H9 (cell line): ENCODE data around the gene PTRH1. TPM values are rescaled to one million over a fixed set of nuclear protein-coding genes. Genes with fewer than 3 reads are reported as not detected.

ENCODE experiments used
- DNase-seq: peaks from one replicate; pipeline ENCODE4 v3.0.0-alpha.2; 2017
- H2AFZ ChIP-seq: one replicate; pipeline ENCODE4 v1.6.1; 2013; ENCODE audit warnings: mild to moderate bottlenecking, low read length, control low read depth, moderate library complexity
- H2AK5ac ChIP-seq: 2 replicates; pipeline ENCODE4 v1.6.1; 2013; ENCODE audit warnings: low read length, control low read depth, mixed read lengths; ENCODE audit not compliant: insufficient read length
- H2BK120ac ChIP-seq: one replicate; pipeline ENCODE4 v1.6.1; 2013; ENCODE audit warnings: low read depth, mild to moderate bottlenecking, low read length, control low read depth, inconsistent platforms; ENCODE audit not compliant: poor library complexity, severe bottlenecking
- H2BK12ac ChIP-seq: 2 replicates; pipeline ENCODE4 v1.6.1; 2013; ENCODE audit warnings: low read length, control low read depth, mixed read lengths, low read depth; ENCODE audit not compliant: insufficient read length
- H2BK15ac ChIP-seq: 2 replicates; pipeline ENCODE4 v1.6.1; 2013; ENCODE audit warnings: low read depth, low read length, control low read depth
- H2BK20ac ChIP-seq: one replicate; pipeline ENCODE4 v1.6.1; 2013; ENCODE audit warnings: low read depth, mild to moderate bottlenecking, low read length, control low read depth, inconsistent platforms; ENCODE audit not compliant: poor library complexity, severe bottlenecking
- H2BK5ac ChIP-seq: 2 replicates; pipeline ENCODE4 v1.6.1; 2013; ENCODE audit warnings: low read length, control low read depth, mixed read lengths; ENCODE audit not compliant: insufficient read length
- H3K14ac ChIP-seq: 2 replicates; pipeline ENCODE4 v1.6.1; 2013; ENCODE audit warnings: low read length, control low read depth; ENCODE audit not compliant: insufficient read depth
- H3K18ac ChIP-seq: 2 replicates; pipeline ENCODE4 v1.6.1; 2013; ENCODE audit warnings: low read depth, mild to moderate bottlenecking, mixed read lengths, low read length, control low read depth; ENCODE audit not compliant: insufficient read length
- H3K23ac ChIP-seq: 2 replicates; pipeline ENCODE4 v1.6.1; 2013; ENCODE audit warnings: low read length, control low read depth, mixed read lengths, low read depth; ENCODE audit not compliant: insufficient read length
- H3K23me2 ChIP-seq: 2 replicates; pipeline ENCODE4 v1.6.1; 2013; ENCODE audit warnings: low read depth, mild to moderate bottlenecking, mixed read lengths, low read length, control low read depth; ENCODE audit not compliant: insufficient read length, poor library complexity, severe bottlenecking
- H3K27ac ChIP-seq: 2 replicates; pipeline ENCODE4 v1.5.1; 2013; ENCODE audit warnings: low read length, control low read depth, mixed read lengths, low read depth; ENCODE audit not compliant: insufficient read length
- H3K27me3 ChIP-seq: 2 replicates; pipeline ENCODE4 v1.6.1; 2013; ENCODE audit warnings: low read length, control low read depth, inconsistent platforms; ENCODE audit not compliant: insufficient read depth
- H3K4ac ChIP-seq: 2 replicates; pipeline ENCODE4 v1.6.1; 2013; ENCODE audit warnings: low read depth, mild to moderate bottlenecking, control low read depth, inconsistent platforms, low read length, moderate library complexity
- H3K4me1 ChIP-seq: 2 replicates; pipeline ENCODE4 v1.6.1; 2013; ENCODE audit warnings: low read length, control low read depth, inconsistent platforms; ENCODE audit not compliant: insufficient read depth
- H3K4me2 ChIP-seq: 2 replicates; pipeline ENCODE4 v1.6.1; 2013; ENCODE audit warnings: low read length, control low read depth, mixed read lengths; ENCODE audit not compliant: insufficient read length, insufficient read depth
- H3K56ac ChIP-seq: 2 replicates; pipeline ENCODE4 v1.6.1; 2013; ENCODE audit warnings: low read depth, mild to moderate bottlenecking, mixed read lengths, low read length, control low read depth; ENCODE audit not compliant: insufficient read length
- H3K79me1 ChIP-seq: 2 replicates; pipeline ENCODE4 v1.6.1; 2013; ENCODE audit warnings: low read depth, mild to moderate bottlenecking, moderate library complexity, low read length, control low read depth, inconsistent platforms; ENCODE audit not compliant: insufficient read depth, poor library complexity, severe bottlenecking
- H3K79me2 ChIP-seq: 2 replicates; pipeline ENCODE4 v1.6.1; 2013; ENCODE audit warnings: low read length, control low read depth, inconsistent platforms; ENCODE audit not compliant: insufficient read depth
- H3K9ac ChIP-seq: 2 replicates; pipeline ENCODE4 v1.6.1; 2013; ENCODE audit warnings: low read length, control low read depth, mixed read lengths; ENCODE audit not compliant: insufficient read length; ENCODE audit errors: extremely low read depth
- H3K9me3 ChIP-seq: one replicate; pipeline ENCODE4 v1.6.1; 2013; ENCODE audit warnings: low read depth, low read length, inconsistent platforms; ENCODE audit not compliant: control insufficient read depth
- H3T11ph ChIP-seq: one replicate; pipeline ENCODE4 v1.6.1; 2013; ENCODE audit warnings: mild to moderate bottlenecking, low read length, control low read depth, inconsistent platforms
- H4K20me1 ChIP-seq: one replicate; pipeline ENCODE4 v1.6.1; 2013; ENCODE audit not compliant: control insufficient read depth, insufficient read length, insufficient read depth
- H4K5ac ChIP-seq: 2 replicates; pipeline ENCODE4 v1.6.1; 2013; ENCODE audit warnings: low read depth, mild to moderate bottlenecking, mixed read lengths, low read length, control low read depth; ENCODE audit not compliant: insufficient read length
- H4K8ac ChIP-seq: replicated peaks from 2 replicates; pipeline ENCODE4 v1.6.1; 2013; ENCODE audit warnings: low read length, control low read depth, mixed read lengths, low read depth; ENCODE audit not compliant: insufficient read length
- H4K91ac ChIP-seq: 2 replicates; pipeline ENCODE4 v1.6.1; 2013; ENCODE audit warnings: low read depth, mild to moderate bottlenecking, moderate library complexity, mixed read lengths, low read length, control low read depth; ENCODE audit not compliant: insufficient read length
- H3K27ac Mint-ChIP-seq, 3 experiments: 2 replicates in 2 of 3; 3 replicates in 1 of 3; pipeline ENCODE4 v1.8.0; 2020 to 2021; ENCODE audit warnings: mixed read lengths in 3 of 3, mild to moderate bottlenecking in 1 of 3, moderate library complexity in 1 of 3
- H3K27me3 Mint-ChIP-seq: 2 replicates; pipeline ENCODE4 v1.8.0; 2021; ENCODE audit warnings: low read depth, mild to moderate bottlenecking, moderate library complexity, mixed read lengths
- H3K36me3 Mint-ChIP-seq, 3 experiments: 2 replicates in 2 of 3; 3 replicates in 1 of 3; pipeline ENCODE4 v1.8.0; 2020 to 2021; ENCODE audit warnings: low read depth in 3 of 3, mixed read lengths in 3 of 3; ENCODE audit not compliant: insufficient read depth in 1 of 3
- H3K4me1 Mint-ChIP-seq, 2 experiments: 2 replicates each; pipeline ENCODE4 v1.8.0; 2020; ENCODE audit warnings: mixed read lengths in 2 of 2
- H3K4me3 Mint-ChIP-seq, 2 experiments: 2 replicates in 1 of 2; 3 replicates in 1 of 2; pipeline ENCODE4 v1.8.0; 2020 to 2021; ENCODE audit warnings: mild to moderate bottlenecking in 2 of 2, mixed read lengths in 2 of 2, moderate library complexity in 1 of 2
- H3K9me3 Mint-ChIP-seq, 2 experiments: 2 replicates in 1 of 2; 3 replicates in 1 of 2; pipeline ENCODE4 v1.8.0; 2020; ENCODE audit warnings: mild to moderate bottlenecking in 2 of 2, mixed read lengths in 2 of 2, moderate library complexity in 1 of 2
- CTCF ChIP-seq: fragments of 200-600 bp; sonication (generic); conservative IDR thresholded peaks from 3 replicates; pipeline ENCODE4 v1.8.0; 2021; ENCODE audit warnings: antibody characterized with exemption, mild to moderate bottlenecking
- WGBS: extraction: QIAGEN DNeasy Blood & Tissue Kit; methylation state at CpG from one replicate; pipeline ENCODE4 v1.1.7; 2013; ENCODE audit warnings: missing lambda C conversion rate, low lambda C conversion rate, mixed read lengths; ENCODE audit not compliant: insufficient read length; ENCODE audit errors: extremely low coverage; 5-methylcytosine and 5-hydroxymethylcytosine counted together
- total RNA-seq: library from RNA; stranded (reverse); gene quantifications from 2 replicates; pipeline ENCODE4 v1.2.1, GENCODE V29; 2021

PTRH1 gene
- total RNA-seq, 1 experiment from 2014 or later = 10.9 TPM

GRCh38 chr9:127683723-127684122 lies 31.7 kb downstream of the PTRH1 start:
- Histone ChIP-seq H2AK5ac (no peak overlapping the region), H3K18ac (no peak overlapping the region), H3K79me2 (no peaks in the 10 kb centered on the region), H4K91ac (no peak overlapping the region), H2BK15ac (no peak overlapping the region), H3K9ac (no peak overlapping the region), H2BK5ac (no peak overlapping the region), H4K8ac (no peak overlapping the region), H3K56ac (no peak overlapping the region), H3K14ac (no peak overlapping the region), H3K9me3 (no peaks in the 10 kb centered on the region), H3K4me1 (no peaks in the 10 kb centered on the region), H3K23ac (no peak overlapping the region), H2BK20ac (no peak overlapping the region), H3K4me2 (no peak overlapping the region), H4K20me1 (no peaks in the 10 kb centered on the region), H2BK12ac (no peak overlapping the region), H3K79me1 (no peaks in the 10 kb centered on the region), H4K5ac (no peak overlapping the region), H3K4ac (no peak overlapping the region), H3T11ph (no peak overlapping the region), H2AFZ (no peak overlapping the region), H3K27me3 (no peaks in the 10 kb centered on the region), H3K23me2 (no peaks in the 10 kb centered on the region), H2BK120ac (no peak overlapping the region), H3K27ac (no peak overlapping the region)
- WGBS = no CpG with 5 or more reads among the region's 5 CpGs
- no peak overlapping the region for H3K4me3 Mint-ChIP-seq
- no peaks in the 10 kb centered on the region for H3K27me3 Mint-ChIP-seq
- DNase-seq = no peak
- no peaks in the 10 kb centered on the region for H3K9me3 Mint-ChIP-seq
- peaks cover 22 to 43% (median 33%) of the 10 kb centered on the region in 3 experiments; a peak in 6 of 7 replicates for H3K36me3 Mint-ChIP-seq
- no peak for TF ChIP-seq CTCF
- H3K27ac Mint-ChIP-seq = no peak overlapping the region; a peak in 1 of 7 replicates
- H3K4me1 Mint-ChIP-seq = no peaks in the 10 kb centered on the region
